ENCODE data around the gene CNTN4.

The CNTN4 gene

GRCh38 chr3:2655229-2655701 lies 556.6 kb downstream of the CNTN4 start:
- Histone ChIP-seq H3K27ac (no peak overlapping the region), H3K4me3 (no peak overlapping the region), H3K9me3 (ENCODE audit: low read depth, low read length) (no peaks in the 10 kb centered on the region), H3K9ac (ENCODE audit: insufficient read length) (no peak overlapping the region), H3K36me3 (ENCODE audit: insufficient read depth, low read length) (no peaks in the 10 kb centered on the region)
- DNase-seq (ENCODE audit: low read depth, low spot score): no peak
- TF ChIP-seq FOXP2 (optimal IDR thresholded peaks at IDR 0.05; ENCODE audit: control extremely low read depth, extremely low read length, insufficient read depth) (no peak), POLR2AphosphoS5 (IDR thresholded peaks at IDR 0.05; ENCODE audit: borderline replicate concordance, low read depth, low read length) (no peak), EZH2 (IDR thresholded peaks at IDR 0.05) (no peak)

- H3K9ac ChIP-seq (ENCODE audit: insufficient read length): no peak overlapping the region
- TF ChIP-seq POLR2AphosphoS5 (IDR thresholded peaks at IDR 0.05; ENCODE audit: borderline replicate concordance, low read depth, low read length): no peak
- TF ChIP-seq EZH2 (IDR thresholded peaks at IDR 0.05): no peak
- no peak for TF ChIP-seq FOXP2 (optimal IDR thresholded peaks at IDR 0.05; ENCODE audit: control extremely low read depth, extremely low read length, insufficient read depth)
- H3K4me3 ChIP-seq: no peak overlapping the region
- no peaks in the 10 kb centered on the region for H3K9me3 ChIP-seq (ENCODE audit: low read depth, low read length)
- peak; percentile 14 for DNase-seq (ENCODE audit: low read depth, low spot score)
- no peaks in the 10 kb centered on the region for H3K36me3 ChIP-seq (ENCODE audit: insufficient read depth, low read length)
- H3K27ac ChIP-seq: no peak overlapping the region
Observed at GRCh38 chr3:2656806-2657777, 558.4 kb downstream of the CNTN4 start.

DNA sequence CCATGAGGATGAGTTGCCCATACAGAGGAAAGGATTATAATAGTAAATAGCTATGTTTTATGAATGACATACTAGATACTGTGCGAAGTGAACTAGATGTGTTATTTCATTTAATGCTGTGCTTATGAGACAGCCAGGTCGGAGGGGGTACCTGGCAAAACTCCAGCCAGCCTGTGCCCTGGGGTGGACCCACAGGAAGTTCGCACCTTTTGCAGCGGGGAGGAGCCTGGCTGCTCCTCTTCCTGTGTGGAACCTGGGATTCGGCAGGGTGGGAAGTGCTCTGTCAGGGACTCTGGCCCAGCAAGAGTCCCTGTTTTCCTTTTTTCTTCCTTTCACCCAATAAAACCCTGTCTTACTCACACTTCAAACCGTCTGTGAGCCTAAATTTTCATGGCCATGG lies 559.3 kb downstream of the CNTN4 start:
- H3K27ac ChIP-seq: no peak overlapping the region
- TF ChIP-seq FOXP2 (optimal IDR thresholded peaks at IDR 0.05; ENCODE audit: control extremely low read depth, extremely low read length, insufficient read depth) (no peak), EZH2 (IDR thresholded peaks at IDR 0.05) (no peak), POLR2AphosphoS5 (IDR thresholded peaks at IDR 0.05; ENCODE audit: borderline replicate concordance, low read depth, low read length) (no peak)

GRCh38 chr3:2659896-2660295 lies 561.2 kb downstream of the CNTN4 start:
- Histone ChIP-seq H3K27ac (no peak overlapping the region), H3K36me3 (ENCODE audit: insufficient read depth, low read length) (no peaks in the 10 kb centered on the region)

More for the DNA sequence above, 559.3 kb downstream of the CNTN4 start:
- Histone ChIP-seq H3K9me3 (ENCODE audit: low read depth, low read length) (no peaks in the 10 kb centered on the region), H3K36me3 (ENCODE audit: insufficient read depth, low read length) (no peaks in the 10 kb centered on the region), H3K4me3 (no peak overlapping the region), H3K9ac (ENCODE audit: insufficient read length) (no peak overlapping the region)
- no peak for DNase-seq (ENCODE audit: low read depth, low spot score)

DNA sequence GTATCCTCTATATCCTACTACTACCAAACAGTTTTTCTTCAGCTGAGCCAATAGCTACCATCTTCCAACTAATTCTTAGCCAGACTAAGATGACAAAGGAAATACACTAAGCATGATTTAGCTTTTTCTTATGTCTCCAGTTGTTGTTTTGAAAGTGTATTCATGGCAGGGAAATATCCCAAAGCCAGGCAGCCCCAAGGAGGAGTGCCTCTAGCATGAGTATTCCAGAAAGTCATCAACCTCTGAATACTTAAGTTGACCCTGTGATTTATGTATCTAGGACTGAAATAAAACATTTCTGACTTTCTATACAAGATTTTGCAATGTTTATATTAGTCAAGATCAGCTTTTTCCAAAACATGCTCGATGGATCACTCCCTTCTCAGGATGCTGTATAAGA lies 562.4 kb downstream of the CNTN4 start:
- DNase-seq (ENCODE audit: low read depth, low spot score): no peak
- Histone ChIP-seq H3K4me3 (no peak overlapping the region), H3K9me3 (ENCODE audit: low read depth, low read length) (no peaks in the 10 kb centered on the region), H3K36me3 (ENCODE audit: insufficient read depth, low read length) (no peaks in the 10 kb centered on the region), H3K27ac (no peak overlapping the region), H3K9ac (ENCODE audit: insufficient read length) (no peak overlapping the region)
- no peak for TF ChIP-seq FOXP2 (optimal IDR thresholded peaks at IDR 0.05; ENCODE audit: control extremely low read depth, extremely low read length, insufficient read depth)
- TF ChIP-seq EZH2 (IDR thresholded peaks at IDR 0.05): no peak
- no peak for TF ChIP-seq POLR2AphosphoS5 (IDR thresholded peaks at IDR 0.05; ENCODE audit: borderline replicate concordance, low read depth, low read length)

More at GRCh38 chr3:2659896-2660295, 561.2 kb downstream of the CNTN4 start:
- TF ChIP-seq POLR2AphosphoS5 (IDR thresholded peaks at IDR 0.05; ENCODE audit: borderline replicate concordance, low read depth, low read length) (no peak), EZH2 (IDR thresholded peaks at IDR 0.05) (no peak), FOXP2 (optimal IDR thresholded peaks at IDR 0.05; ENCODE audit: control extremely low read depth, extremely low read length, insufficient read depth) (no peak)
- DNase-seq (ENCODE audit: low read depth, low spot score): no peak
- no peaks in the 10 kb centered on the region for H3K9me3 ChIP-seq (ENCODE audit: low read depth, low read length)
- H3K4me3 ChIP-seq: no peak overlapping the region
- no peak overlapping the region for H3K9ac ChIP-seq (ENCODE audit: insufficient read length)

- no peak for DNase-seq (ENCODE audit: low read depth, low spot score)
- TF ChIP-seq EZH2 (IDR thresholded peaks at IDR 0.05): no peak
- TF ChIP-seq FOXP2 (optimal IDR thresholded peaks at IDR 0.05; ENCODE audit: control extremely low read depth, extremely low read length, insufficient read depth): no peak
- no peak for TF ChIP-seq POLR2AphosphoS5 (IDR thresholded peaks at IDR 0.05; ENCODE audit: borderline replicate concordance, low read depth, low read length)
- no peak overlapping the region for H3K27ac ChIP-seq
- no peaks in the 10 kb centered on the region for H3K36me3 ChIP-seq (ENCODE audit: insufficient read depth, low read length)
- no peak overlapping the region for H3K4me3 ChIP-seq
- no peak overlapping the region for H3K9ac ChIP-seq (ENCODE audit: insufficient read length)
- no peaks in the 10 kb centered on the region for H3K9me3 ChIP-seq (ENCODE audit: low read depth, low read length)
Observed at GRCh38 chr3:2677501-2677900, 578.8 kb downstream of the CNTN4 start.

- no peak for DNase-seq (ENCODE audit: low read depth, low spot score)
- Histone ChIP-seq H3K9ac (ENCODE audit: insufficient read length) (no peak overlapping the region), H3K4me3 (no peak overlapping the region), H3K27ac (no peak overlapping the region), H3K36me3 (ENCODE audit: insufficient read depth, low read length) (no peaks in the 10 kb centered on the region), H3K9me3 (ENCODE audit: low read depth, low read length) (no peaks in the 10 kb centered on the region)
- TF ChIP-seq FOXP2 (optimal IDR thresholded peaks at IDR 0.05; ENCODE audit: control extremely low read depth, extremely low read length, insufficient read depth) (no peak), EZH2 (IDR thresholded peaks at IDR 0.05) (no peak), POLR2AphosphoS5 (IDR thresholded peaks at IDR 0.05; ENCODE audit: borderline replicate concordance, low read depth, low read length) (no peak)
Observed at GRCh38 chr3:2680236-2680635, 581.6 kb downstream of the CNTN4 start.

DNA sequence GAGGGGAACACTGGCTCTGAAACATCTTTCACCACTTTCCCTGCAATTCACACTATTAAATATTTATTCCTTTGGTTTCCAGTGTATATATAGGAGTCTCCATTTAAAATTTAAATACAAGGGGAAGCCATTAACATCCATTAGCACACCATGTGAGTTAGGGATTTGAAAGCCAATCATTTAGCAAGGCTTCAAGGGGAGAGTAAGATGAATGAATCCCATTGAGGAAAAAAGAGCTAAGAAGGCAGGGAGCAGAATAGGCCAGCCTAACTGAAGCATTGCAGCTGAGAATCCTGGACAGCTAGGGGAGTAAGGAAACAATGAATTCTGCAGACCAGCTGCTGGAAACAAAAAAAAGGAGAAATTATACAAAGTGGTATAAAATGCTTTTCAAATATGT lies 585.4 kb downstream of the CNTN4 start:
- no peaks in the 10 kb centered on the region for H3K9me3 ChIP-seq (ENCODE audit: low read depth, low read length)
- no peak overlapping the region for H3K4me3 ChIP-seq
- DNase-seq (ENCODE audit: low read depth, low spot score): no peak
- no peaks in the 10 kb centered on the region for H3K36me3 ChIP-seq (ENCODE audit: insufficient read depth, low read length)
- no peak for TF ChIP-seq POLR2AphosphoS5 (IDR thresholded peaks at IDR 0.05; ENCODE audit: borderline replicate concordance, low read depth, low read length)
- TF ChIP-seq EZH2 (IDR thresholded peaks at IDR 0.05): no peak
- no peak for TF ChIP-seq FOXP2 (optimal IDR thresholded peaks at IDR 0.05; ENCODE audit: control extremely low read depth, extremely low read length, insufficient read depth)
- no peak overlapping the region for H3K9ac ChIP-seq (ENCODE audit: insufficient read length)
- H3K27ac ChIP-seq: no peak overlapping the region

All from SK-N-MC (cell line).